Measurements from ENCODE around the gene CDC34. TPM values are rescaled to one million over a fixed set of nuclear protein-coding genes. Genes with fewer than 3 reads are reported as not detected.

The CDC34 gene
- total RNA-seq, 1 experiment from 2014 or later, result 129 TPM

DNA sequence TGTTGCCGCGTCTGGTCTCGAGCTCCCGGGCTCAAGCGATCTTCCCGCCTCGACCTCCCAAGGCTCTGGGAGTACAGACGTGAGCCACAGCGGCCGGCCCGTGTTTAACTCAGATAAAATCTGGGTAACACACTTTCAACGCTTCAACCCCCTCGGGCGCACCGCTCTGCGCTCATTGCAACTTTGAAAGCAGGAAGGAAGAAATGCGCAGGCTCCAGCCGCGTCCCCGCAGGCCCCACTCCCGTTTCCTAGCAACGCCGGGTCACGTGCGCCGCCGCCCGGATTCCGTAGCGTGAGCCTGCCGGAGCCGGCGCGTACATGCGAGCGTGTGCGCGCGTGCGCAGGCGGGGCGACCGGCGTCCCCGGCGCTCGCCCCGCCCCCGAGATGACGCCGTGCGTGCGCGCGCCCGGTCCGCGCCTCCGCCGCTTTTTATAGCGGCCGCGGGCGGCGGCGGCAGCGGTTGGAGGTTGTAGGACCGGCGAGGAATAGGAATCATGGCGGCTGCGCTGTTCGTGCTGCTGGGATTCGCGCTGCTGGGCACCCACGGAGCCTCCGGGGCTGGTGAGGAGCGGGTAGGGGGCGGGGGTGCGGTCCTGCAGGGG is 40.7 kb downstream of the CDC34 start, which contains the start of gene BSG (continued):
- TF ChIP-seq, protein P1, sequence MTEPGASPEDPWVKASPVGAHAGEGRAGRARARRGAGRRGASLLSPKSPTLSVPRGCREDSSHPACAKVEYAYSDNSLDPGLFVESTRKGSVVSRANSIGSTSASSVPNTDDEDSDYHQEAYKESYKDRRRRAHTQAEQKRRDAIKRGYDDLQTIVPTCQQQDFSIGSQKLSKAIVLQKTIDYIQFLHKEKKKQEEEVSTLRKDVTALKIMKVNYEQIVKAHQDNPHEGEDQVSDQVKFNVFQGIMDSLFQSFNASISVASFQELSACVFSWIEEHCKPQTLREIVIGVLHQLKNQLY (CRISPR knock-in tag; IDR thresholded peaks at IDR 0.05), result no peak
- TF ChIP-seq FOXK1 (CRISPR knock-in tag; IDR thresholded peaks at IDR 0.05) (peak; percentile 17; the same call in 1 of the 2 replicates), NR1H2 (CRISPR knock-in tag; IDR thresholded peaks at IDR 0.05) (no peak), NFATC4 (CRISPR knock-in tag; IDR thresholded peaks at IDR 0.05) (no peak), PRRX2 (CRISPR knock-in tag; IDR thresholded peaks at IDR 0.05) (0 out of 2 replicates have a peak, but pooled peaks have one; percentile 45), ZNF232 (CRISPR knock-in tag; IDR thresholded peaks at IDR 0.05) (no peak), ETV6 (CRISPR knock-in tag; IDR thresholded peaks at IDR 0.05) (peak; percentile 65; the same call in 1 of the 2 replicates), CBFB (CRISPR knock-in tag; IDR thresholded peaks at IDR 0.05; ENCODE audit: low read depth) (peak; percentile 78; the same call in 1 of the 2 replicates), MXD4 (CRISPR knock-in tag; IDR thresholded peaks at IDR 0.05; ENCODE audit: borderline replicate concordance) (no peak), TEAD4 (CRISPR knock-in tag; IDR thresholded peaks at IDR 0.05) (no peak), FOXP1 (CRISPR knock-in tag; IDR thresholded peaks at IDR 0.05; ENCODE audit: borderline replicate concordance) (0 out of 2 replicates have a peak, but pooled peaks have one; percentile 31)
- TF ChIP-seq, protein P2, sequence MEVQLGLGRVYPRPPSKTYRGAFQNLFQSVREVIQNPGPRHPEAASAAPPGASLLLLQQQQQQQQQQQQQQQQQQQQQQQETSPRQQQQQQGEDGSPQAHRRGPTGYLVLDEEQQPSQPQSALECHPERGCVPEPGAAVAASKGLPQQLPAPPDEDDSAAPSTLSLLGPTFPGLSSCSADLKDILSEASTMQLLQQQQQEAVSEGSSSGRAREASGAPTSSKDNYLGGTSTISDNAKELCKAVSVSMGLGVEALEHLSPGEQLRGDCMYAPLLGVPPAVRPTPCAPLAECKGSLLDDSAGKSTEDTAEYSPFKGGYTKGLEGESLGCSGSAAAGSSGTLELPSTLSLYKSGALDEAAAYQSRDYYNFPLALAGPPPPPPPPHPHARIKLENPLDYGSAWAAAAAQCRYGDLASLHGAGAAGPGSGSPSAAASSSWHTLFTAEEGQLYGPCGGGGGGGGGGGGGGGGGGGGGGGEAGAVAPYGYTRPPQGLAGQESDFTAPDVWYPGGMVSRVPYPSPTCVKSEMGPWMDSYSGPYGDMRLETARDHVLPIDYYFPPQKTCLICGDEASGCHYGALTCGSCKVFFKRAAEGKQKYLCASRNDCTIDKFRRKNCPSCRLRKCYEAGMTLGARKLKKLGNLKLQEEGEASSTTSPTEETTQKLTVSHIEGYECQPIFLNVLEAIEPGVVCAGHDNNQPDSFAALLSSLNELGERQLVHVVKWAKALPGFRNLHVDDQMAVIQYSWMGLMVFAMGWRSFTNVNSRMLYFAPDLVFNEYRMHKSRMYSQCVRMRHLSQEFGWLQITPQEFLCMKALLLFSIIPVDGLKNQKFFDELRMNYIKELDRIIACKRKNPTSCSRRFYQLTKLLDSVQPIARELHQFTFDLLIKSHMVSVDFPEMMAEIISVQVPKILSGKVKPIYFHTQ (CRISPR knock-in tag; IDR thresholded peaks at IDR 0.05), result no peak
- TF ChIP-seq, protein P3, sequence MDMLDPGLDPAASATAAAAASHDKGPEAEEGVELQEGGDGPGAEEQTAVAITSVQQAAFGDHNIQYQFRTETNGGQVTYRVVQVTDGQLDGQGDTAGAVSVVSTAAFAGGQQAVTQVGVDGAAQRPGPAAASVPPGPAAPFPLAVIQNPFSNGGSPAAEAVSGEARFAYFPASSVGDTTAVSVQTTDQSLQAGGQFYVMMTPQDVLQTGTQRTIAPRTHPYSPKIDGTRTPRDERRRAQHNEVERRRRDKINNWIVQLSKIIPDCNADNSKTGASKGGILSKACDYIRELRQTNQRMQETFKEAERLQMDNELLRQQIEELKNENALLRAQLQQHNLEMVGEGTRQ (CRISPR knock-in tag; IDR thresholded peaks at IDR 0.05), result peak; percentile 99
- TF ChIP-seq, protein P4, sequence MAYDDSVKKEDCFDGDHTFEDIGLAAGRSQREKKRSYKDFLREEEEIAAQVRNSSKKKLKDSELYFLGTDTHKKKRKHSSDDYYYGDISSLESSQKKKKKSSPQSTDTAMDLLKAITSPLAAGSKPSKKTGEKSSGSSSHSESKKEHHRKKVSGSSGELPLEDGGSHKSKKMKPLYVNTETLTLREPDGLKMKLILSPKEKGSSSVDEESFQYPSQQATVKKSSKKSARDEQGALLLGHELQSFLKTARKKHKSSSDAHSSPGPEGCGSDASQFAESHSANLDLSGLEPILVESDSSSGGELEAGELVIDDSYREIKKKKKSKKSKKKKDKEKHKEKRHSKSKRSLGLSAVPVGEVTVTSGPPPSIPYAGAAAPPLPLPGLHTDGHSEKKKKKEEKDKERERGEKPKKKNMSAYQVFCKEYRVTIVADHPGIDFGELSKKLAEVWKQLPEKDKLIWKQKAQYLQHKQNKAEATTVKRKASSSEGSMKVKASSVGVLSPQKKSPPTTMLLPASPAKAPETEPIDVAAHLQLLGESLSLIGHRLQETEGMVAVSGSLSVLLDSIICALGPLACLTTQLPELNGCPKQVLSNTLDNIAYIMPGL (CRISPR knock-in tag; IDR thresholded peaks at IDR 0.05), result peak; percentile 70; the same call in 1 of the 2 replicates
- TF ChIP-seq, protein P5, sequence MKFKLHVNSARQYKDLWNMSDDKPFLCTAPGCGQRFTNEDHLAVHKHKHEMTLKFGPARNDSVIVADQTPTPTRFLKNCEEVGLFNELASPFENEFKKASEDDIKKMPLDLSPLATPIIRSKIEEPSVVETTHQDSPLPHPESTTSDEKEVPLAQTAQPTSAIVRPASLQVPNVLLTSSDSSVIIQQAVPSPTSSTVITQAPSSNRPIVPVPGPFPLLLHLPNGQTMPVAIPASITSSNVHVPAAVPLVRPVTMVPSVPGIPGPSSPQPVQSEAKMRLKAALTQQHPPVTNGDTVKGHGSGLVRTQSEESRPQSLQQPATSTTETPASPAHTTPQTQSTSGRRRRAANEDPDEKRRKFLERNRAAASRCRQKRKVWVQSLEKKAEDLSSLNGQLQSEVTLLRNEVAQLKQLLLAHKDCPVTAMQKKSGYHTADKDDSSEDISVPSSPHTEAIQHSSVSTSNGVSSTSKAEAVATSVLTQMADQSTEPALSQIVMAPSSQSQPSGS (CRISPR knock-in tag; IDR thresholded peaks at IDR 0.05; ENCODE audit: borderline replicate concordance, low read depth), result no peak
- TF ChIP-seq, protein P6, sequence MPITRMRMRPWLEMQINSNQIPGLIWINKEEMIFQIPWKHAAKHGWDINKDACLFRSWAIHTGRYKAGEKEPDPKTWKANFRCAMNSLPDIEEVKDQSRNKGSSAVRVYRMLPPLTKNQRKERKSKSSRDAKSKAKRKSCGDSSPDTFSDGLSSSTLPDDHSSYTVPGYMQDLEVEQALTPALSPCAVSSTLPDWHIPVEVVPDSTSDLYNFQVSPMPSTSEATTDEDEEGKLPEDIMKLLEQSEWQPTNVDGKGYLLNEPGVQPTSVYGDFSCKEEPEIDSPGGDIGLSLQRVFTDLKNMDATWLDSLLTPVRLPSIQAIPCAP (CRISPR knock-in tag; IDR thresholded peaks at IDR 0.05), result peak; percentile 66; the same call in 1 of the 2 replicates
